ENCODE results near the gene FAM131C. TPM values are rescaled to one million over a fixed set of nuclear protein-coding genes. Genes with fewer than 3 reads are reported as not detected.
A peak's percentile ranks its signal among the peaks of the same experiment; 100 is the strongest.

FAM131C gene
- total RNA-seq, 1 donor from 2014 or later: 0.46 TPM

DNA sequence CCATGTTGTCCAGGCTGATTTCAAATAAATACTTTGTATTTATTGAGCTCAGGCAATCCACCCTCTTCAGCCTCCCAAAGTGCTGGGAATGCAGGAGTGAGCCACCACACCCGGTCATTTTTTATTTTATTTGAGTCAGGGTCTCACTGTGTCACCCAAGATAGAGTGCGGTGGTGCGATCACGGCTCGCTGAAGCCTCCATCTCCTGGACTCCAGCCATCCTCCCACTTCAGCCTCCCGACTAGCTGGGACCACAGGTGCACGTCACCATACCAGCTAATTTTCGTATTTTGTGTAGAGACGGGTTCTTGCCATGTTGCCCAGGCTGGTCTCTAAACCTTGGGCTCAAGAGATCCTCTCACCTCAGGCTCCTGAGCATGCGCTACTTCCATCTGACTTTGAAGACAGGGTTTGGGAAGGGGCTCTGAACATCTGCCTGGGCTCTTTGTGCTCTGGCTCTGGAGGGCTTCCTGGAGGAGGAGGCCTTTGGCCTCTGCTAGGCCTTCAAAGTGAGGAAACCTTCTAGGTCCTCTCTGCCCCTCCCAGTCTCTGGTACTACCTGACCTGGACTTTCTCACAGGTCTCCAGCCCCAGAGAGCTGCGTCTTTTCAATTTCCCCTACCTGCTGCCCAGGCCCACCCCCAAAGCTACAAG, 61.4 kb downstream of the FAM131C start:
- no peak for DNase-seq (ENCODE audit: low read depth)
- TF ChIP-seq, protein P1, sequence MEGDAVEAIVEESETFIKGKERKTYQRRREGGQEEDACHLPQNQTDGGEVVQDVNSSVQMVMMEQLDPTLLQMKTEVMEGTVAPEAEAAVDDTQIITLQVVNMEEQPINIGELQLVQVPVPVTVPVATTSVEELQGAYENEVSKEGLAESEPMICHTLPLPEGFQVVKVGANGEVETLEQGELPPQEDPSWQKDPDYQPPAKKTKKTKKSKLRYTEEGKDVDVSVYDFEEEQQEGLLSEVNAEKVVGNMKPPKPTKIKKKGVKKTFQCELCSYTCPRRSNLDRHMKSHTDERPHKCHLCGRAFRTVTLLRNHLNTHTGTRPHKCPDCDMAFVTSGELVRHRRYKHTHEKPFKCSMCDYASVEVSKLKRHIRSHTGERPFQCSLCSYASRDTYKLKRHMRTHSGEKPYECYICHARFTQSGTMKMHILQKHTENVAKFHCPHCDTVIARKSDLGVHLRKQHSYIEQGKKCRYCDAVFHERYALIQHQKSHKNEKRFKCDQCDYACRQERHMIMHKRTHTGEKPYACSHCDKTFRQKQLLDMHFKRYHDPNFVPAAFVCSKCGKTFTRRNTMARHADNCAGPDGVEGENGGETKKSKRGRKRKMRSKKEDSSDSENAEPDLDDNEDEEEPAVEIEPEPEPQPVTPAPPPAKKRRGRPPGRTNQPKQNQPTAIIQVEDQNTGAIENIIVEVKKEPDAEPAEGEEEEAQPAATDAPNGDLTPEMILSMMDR (conservative IDR thresholded peaks at IDR 0.05; ENCODE audit: low read depth, low read length): no peak
- H3K4me3 ChIP-seq (ENCODE audit: low read depth, low read length): peak overlapping the region; percentile 44

DNA sequence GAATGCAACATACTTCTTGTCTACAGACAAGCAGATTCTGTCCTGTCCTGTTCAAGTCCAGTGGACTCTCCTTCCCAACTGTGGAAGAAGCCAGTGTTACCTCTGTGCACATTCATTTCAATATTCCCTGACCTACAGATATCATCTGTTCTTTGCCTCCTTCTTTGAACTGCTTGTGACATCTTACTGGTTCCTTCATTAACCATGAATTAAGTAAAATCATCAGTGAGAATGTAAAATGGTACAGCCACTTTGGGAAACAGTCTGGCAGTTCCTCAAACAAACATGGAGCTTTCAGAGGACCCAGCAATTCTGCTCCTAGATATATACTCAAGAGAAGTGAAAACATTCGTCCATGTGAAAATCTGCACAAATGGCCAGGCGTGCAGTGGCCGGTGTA, 62.6 kb downstream of the FAM131C start:
- TF ChIP-seq, protein P1 (conservative IDR thresholded peaks at IDR 0.05; ENCODE audit: low read depth, low read length): no peak
- H3K4me3 ChIP-seq (ENCODE audit: low read depth, low read length): no peak overlapping the region
- DNase-seq (ENCODE audit: low read depth): no peak

DNA sequence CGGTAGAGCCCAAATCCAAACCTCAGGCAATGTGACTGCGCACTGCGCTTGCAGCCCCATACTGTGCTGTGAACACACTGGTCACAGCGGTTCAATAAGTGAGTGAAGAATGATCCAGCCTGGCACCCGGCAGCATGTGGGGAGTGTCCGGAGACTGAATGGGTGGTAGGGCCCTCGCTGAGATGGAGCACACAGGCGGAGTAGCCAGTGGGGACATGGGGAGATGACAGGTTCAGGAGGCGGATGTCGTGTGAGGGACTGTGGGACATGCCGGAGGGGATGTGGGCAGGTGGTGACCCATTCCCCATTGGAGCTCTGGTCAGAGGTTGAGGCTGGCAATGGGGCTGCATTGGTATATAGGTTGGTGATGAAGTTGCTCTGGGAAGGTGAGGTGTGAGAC, 63.8 kb downstream of the FAM131C start:
- DNase-seq (ENCODE audit: low read depth): no peak
- TF ChIP-seq, protein P1 (conservative IDR thresholded peaks at IDR 0.05; ENCODE audit: low read depth, low read length): no peak
- no peak overlapping the region for H3K4me3 ChIP-seq (ENCODE audit: low read depth, low read length)

DNA sequence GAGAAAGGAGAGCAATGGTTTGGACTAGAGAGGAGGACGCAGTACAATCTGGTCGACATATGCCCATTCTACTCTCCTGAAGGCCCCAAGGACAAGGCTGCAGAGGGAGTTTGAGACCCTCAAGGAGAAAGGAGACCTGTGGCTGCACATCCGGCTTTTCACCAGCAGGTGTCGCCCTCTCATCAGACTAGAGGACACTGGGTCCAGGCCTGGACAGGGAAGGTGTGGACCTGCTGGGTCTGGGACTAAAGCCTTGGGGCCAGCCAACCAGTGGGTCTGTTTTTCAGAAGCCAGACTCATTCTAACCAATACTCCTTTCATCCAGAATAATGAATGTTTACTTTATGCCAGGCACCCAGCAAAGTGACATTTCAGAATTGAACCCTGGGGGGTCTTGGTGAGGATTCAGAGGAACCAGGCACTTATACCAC, 64.4 kb downstream of the FAM131C start:
- no peak overlapping the region for H3K4me3 ChIP-seq (ENCODE audit: low read depth, low read length)
- TF ChIP-seq, protein P1 (conservative IDR thresholded peaks at IDR 0.05; ENCODE audit: low read depth, low read length): peak; percentile 97
- DNase-seq (ENCODE audit: low read depth): no peak

Other genes starting within 250 kb of the FAM131C start
- gene SPEN, start 225.9 kb downstream of the FAM131C start, total RNA-seq: 10.4 and 10.6 TPM in 2 replicates
- gene ZBTB17, start 97.5 kb downstream of the FAM131C start, total RNA-seq: 22.5 and 23.6 TPM in 2 replicates
- not detected in 2 replicates for gene SRARP, start 69.4 kb downstream of the FAM131C start, total RNA-seq
- gene HSPB7, start 55.6 kb downstream of the FAM131C start, total RNA-seq: not detected in 2 replicates
- 0.14 TPM in 1 of 2 replicates, not detected in the other for gene CLCNKA, start 51.6 kb downstream of the FAM131C start, total RNA-seq
- 0.98 TPM in 1 of 2 replicates, not detected in the other for gene CLCNKB, start 29.9 kb downstream of the FAM131C start, total RNA-seq
- gene EPHA2, start 82.4 kb upstream of the FAM131C start, total RNA-seq: 112 and 131 TPM in 2 replicates
- 7.9 and 14.3 TPM in 2 replicates for gene ARHGEF19, start 139.0 kb upstream of the FAM131C start, total RNA-seq
- gene CPLANE2, start 163.5 kb upstream of the FAM131C start, total RNA-seq: 2.5 and 2.8 TPM in 2 replicates

All from epithelial cell of proximal tubule (primary cell).